Tibial nerve (tissue), 4 donors: ENCODE results near the gene SLC16A12.

ENCODE experiments used
- CTCF ChIP-seq, 5 experiments: fragments of 200-600 bp in 3 of 5; fragments of 450-650 bp in 2 of 5; sonication (generic) in 3 of 5; IDR thresholded peaks; one replicate each; pipeline ENCODE4 v1.5.1; 2016 to 2019; ENCODE audit warnings: antibody characterized with exemption in 5 of 5, mild to moderate bottlenecking in 3 of 5, moderate library complexity in 2 of 5
- EP300 ChIP-seq, 2 donors: sonication (generic); formaldehyde crosslinking; IDR thresholded peaks; one replicate each; pipeline ENCODE4 v1.6.1; 2017; ENCODE audit warnings: antibody characterized with exemption in 2 of 2, mild to moderate bottlenecking in 1 of 2
- POLR2A ChIP-seq, 2 donors: fragments of 450-650 bp; IDR thresholded peaks; one replicate each; pipeline ENCODE4 v1.6.1; 2017; ENCODE audit warnings: antibody characterized with exemption in 2 of 2, mild to moderate bottlenecking in 2 of 2, moderate library complexity in 2 of 2

- no peak for TF ChIP-seq CTCF (IDR thresholded peaks at IDR 0.05)
- TF ChIP-seq EP300 (IDR thresholded peaks at IDR 0.05), result no peak
- no peak for TF ChIP-seq POLR2A (IDR thresholded peaks at IDR 0.05)
Measured at GRCh38 chr10:89491932-89492331, 43.5 kb downstream of the SLC16A12 start.
